Kidney (tissue), 14 donors: Measurements from ENCODE around the gene NLRP11. TPM values are rescaled to one million over a fixed set of nuclear protein-coding genes. Genes with fewer than 3 reads are reported as not detected.

ENCODE experiments used
- DNase-seq, 5 donors: peaks; one replicate each; pipeline ENCODE4 v3.0.0-alpha.2; 2013 to 2020
- FAIRE-seq: peaks from 2 replicates; lab custom pipeline; 2012; peaks lifted over from hg19 to GRCh38; lab: Jason Lieb, UNC
- H3K27ac ChIP-seq, 2 donors: one replicate each; pipeline ENCODE4 v1.7.0; 2013; ENCODE audit warnings: low read depth in 2 of 2, low read length in 2 of 2, inconsistent platforms in 1 of 2
- H3K27me3 ChIP-seq: one replicate; pipeline ENCODE4 v1.7.1; 2013; ENCODE audit warnings: low read length, inconsistent platforms; ENCODE audit not compliant: control insufficient read depth, insufficient read depth
- H3K36me3 ChIP-seq, 3 donors: one replicate each; pipeline versions ENCODE4 v1.7.0 to v1.7.1; 2013; ENCODE audit warnings: low read length in 3 of 3, control low read depth in 1 of 3, inconsistent platforms in 1 of 3; ENCODE audit not compliant: insufficient read depth in 3 of 3, control insufficient read depth in 2 of 3
- H3K4me1 ChIP-seq, 3 donors: one replicate each; pipeline versions ENCODE4 v1.7.0 to v1.7.1; 2013; ENCODE audit warnings: low read length in 3 of 3, inconsistent platforms in 1 of 3, low read depth in 1 of 3; ENCODE audit not compliant: control insufficient read depth in 2 of 3, insufficient read depth in 2 of 3
- H3K4me3 ChIP-seq, 3 donors: one replicate each; pipeline versions ENCODE4 v1.7.0 to v1.8.1; 2013; ENCODE audit warnings: low read length in 3 of 3, control low read depth in 1 of 3, inconsistent platforms in 1 of 3
- H3K9ac ChIP-seq, 3 donors: one replicate each; pipeline versions ENCODE4 v1.7.0 to v1.7.1; 2013; ENCODE audit warnings: low read length in 3 of 3, control low read depth in 1 of 3, inconsistent platforms in 1 of 3
- H3K9me3 ChIP-seq, 3 donors: one replicate each; pipeline versions ENCODE4 v1.7.0 to v1.7.1; 2013; ENCODE audit warnings: low read length in 3 of 3, control low read depth in 1 of 3, inconsistent platforms in 1 of 3; ENCODE audit not compliant: control insufficient read depth in 2 of 3, insufficient read depth in 1 of 3
- CTCF ChIP-seq: IDR thresholded peaks from 3 replicates; pipeline ENCODE4 v1.5.1; 2012; ENCODE audit warnings: mild to moderate bottlenecking, moderate library complexity, borderline replicate concordance; ENCODE audit not compliant: insufficient read depth; ENCODE audit errors: extremely low read depth
- intact Hi-C: fragments of 100-400 bp; cut with DNase I; formaldehyde crosslinking; loops from one replicate; pipeline ENCODE4 v1.11.1; 2022
- polyA plus RNA-seq: library from polyadenylated mRNA; stranded (reverse); fragments of 350-450 nt; fragmentation: Illumina TruSeq; extraction: RNeasy Lipid Tissue Mini Kit (QIAGEN cat#74804); gene quantifications from one replicate; pipeline ENCODE4 v1.2.3, GENCODE V29; 2014; ENCODE audit warnings: low read depth, low replicate concordance; ENCODE audit not compliant: insufficient read depth
- total RNA-seq: library from RNA; stranded (reverse); fragmentation: NEBNext Ultra II Directional; extraction: Animal tissue kit (Norgen Biotek cat#: 25700); gene quantifications from one replicate; pipeline ENCODE4 v1.2.1, GENCODE V29; 2021
- donor health status: control.
- donor health status: control.
- donor health status: control.
- donor health status: control.
- donor health status: control.
- donor health status: DM: yes; HTN: yes; CAD: no.
- donor health status: Normal renal cell carcinoma (clear cell type).

The NLRP11 gene
- total and polyA plus RNA-seq, 2 donors from 2014 or later, result 0.35 TPM; not detected in 1

GRCh38 chr19:55753401-55753800 is 78.4 kb downstream of the NLRP11 start:
- H3K4me1 ChIP-seq, result peaks cover 0 to 5% (median 0%) of the 10 kb centered on the region in 3 donors
- FAIRE-seq (peak; percentile 6), DNase-seq (peak in 1 of 5 donors; percentile 4)
- intact Hi-C loops, result no loop called here
- H3K27me3 ChIP-seq, result no peaks in the 10 kb centered on the region
- no peaks in the 10 kb centered on the region for H3K36me3 ChIP-seq
- TF ChIP-seq CTCF, result no peak
- no peaks in the 10 kb centered on the region for H3K9me3 ChIP-seq
- no peak overlapping the region for H3K4me3 ChIP-seq
- H3K9ac ChIP-seq, result no peak overlapping the region
- H3K27ac ChIP-seq, result no peak overlapping the region

GRCh38 chr19:55750715-55751114 is 81.1 kb downstream of the NLRP11 start:
- intact Hi-C loops, result no loop called here
- no peak overlapping the region for H3K27ac ChIP-seq
- TF ChIP-seq CTCF, result no peak
- no peaks in the 10 kb centered on the region for H3K27me3 ChIP-seq
- H3K4me1 ChIP-seq, result peaks cover 0 to 5% (median 0%) of the 10 kb centered on the region in 3 donors
- H3K9me3 ChIP-seq, result no peaks in the 10 kb centered on the region
- no peak overlapping the region for H3K4me3 ChIP-seq
- no peaks in the 10 kb centered on the region for H3K36me3 ChIP-seq
- FAIRE-seq (no peak), DNase-seq (no peak)
- no peak overlapping the region for H3K9ac ChIP-seq

- H3K27ac ChIP-seq, result no peak within 1 kb of the TSS
- no peaks in the 10 kb centered on the region for H3K9me3 ChIP-seq
- DNase-seq (no peak), FAIRE-seq (no peak)
- H3K9ac ChIP-seq, result no peak within 1 kb of the TSS
- intact Hi-C loops, result no loop called here
- TF ChIP-seq CTCF, result no peak
- H3K36me3 ChIP-seq, result no peaks in the 10 kb centered on the region
- no peaks in the 10 kb centered on the region for H3K4me1 ChIP-seq
- no peaks in the 10 kb centered on the region for H3K27me3 ChIP-seq
- no peak within 1 kb of the TSS for H3K4me3 ChIP-seq
Observed at GRCh38 chr19:55738302-55738701, 93.5 kb downstream of the NLRP11 start, which contains the start of gene NLRP9. TSS of gene NLRP9 (minus strand) at chr19:55738402. CDS start at chr19:55738374, 28 bp downstream.

Other genes starting within 250 kb of the NLRP11 start
- gene FIZ1, start 232.5 kb downstream of the NLRP11 start, total RNA-seq, result 17.9 TPM
- gene FIZ1, start 232.5 kb downstream of the NLRP11 start, polyA plus RNA-seq, result 11.9 TPM
- 22.9 TPM for gene ZNF524, start 231.7 kb downstream of the NLRP11 start, total RNA-seq
- 32.6 TPM for gene ZNF524, start 231.7 kb downstream of the NLRP11 start, polyA plus RNA-seq
- 17.4 TPM for gene ZNF865, start 226.4 kb downstream of the NLRP11 start, total RNA-seq
- gene ZNF865, start 226.4 kb downstream of the NLRP11 start, polyA plus RNA-seq, result 5.8 TPM
- 9.8 TPM for gene ZNF784, start 207.4 kb downstream of the NLRP11 start, total RNA-seq
- 6.6 TPM for gene ZNF784, start 207.4 kb downstream of the NLRP11 start, polyA plus RNA-seq
- gene ZNF580, start 191.0 kb downstream of the NLRP11 start, total RNA-seq, result 56.8 TPM
- gene ZNF580, start 191.0 kb downstream of the NLRP11 start, polyA plus RNA-seq, result 47.0 TPM
- 23.6 TPM for gene ZNF581, start 188.3 kb downstream of the NLRP11 start, total RNA-seq
- gene ZNF581, start 188.3 kb downstream of the NLRP11 start, polyA plus RNA-seq, result 22.0 TPM
- gene CCDC106, start 183.8 kb downstream of the NLRP11 start, total RNA-seq, result 22.7 TPM
- gene CCDC106, start 183.8 kb downstream of the NLRP11 start, polyA plus RNA-seq, result 51.9 TPM
- gene U2AF2, start 177.0 kb downstream of the NLRP11 start, total RNA-seq, result 161 TPM
- 54.8 TPM for gene U2AF2, start 177.0 kb downstream of the NLRP11 start, polyA plus RNA-seq
- 145 TPM for gene EPN1, start 156.8 kb downstream of the NLRP11 start, total RNA-seq
- 138 TPM for gene EPN1, start 156.8 kb downstream of the NLRP11 start, polyA plus RNA-seq
- gene NLRP9, start 93.6 kb downstream of the NLRP11 start, total RNA-seq, result 0.09 TPM
- not detected for gene NLRP9, start 93.6 kb downstream of the NLRP11 start, polyA plus RNA-seq
- 0.41 TPM for gene RFPL4A, start 72.9 kb downstream of the NLRP11 start, total RNA-seq
- gene RFPL4A, start 72.9 kb downstream of the NLRP11 start, polyA plus RNA-seq, result not detected
- gene RFPL4AL1, start 62.9 kb downstream of the NLRP11 start, total RNA-seq, result not detected
- not detected for gene RFPL4AL1, start 62.9 kb downstream of the NLRP11 start, polyA plus RNA-seq
- gene NLRP4, start 4.5 kb upstream of the NLRP11 start, total RNA-seq, result 0.06 TPM
- gene NLRP4, start 4.5 kb upstream of the NLRP11 start, polyA plus RNA-seq, result not detected
- not detected for gene NLRP13, start 100.3 kb upstream of the NLRP11 start, total RNA-seq
- not detected for gene NLRP13, start 100.3 kb upstream of the NLRP11 start, polyA plus RNA-seq
- not detected for gene NLRP8, start 115.8 kb upstream of the NLRP11 start, total RNA-seq
- not detected for gene NLRP8, start 115.8 kb upstream of the NLRP11 start, polyA plus RNA-seq
- gene NLRP5, start 154.8 kb upstream of the NLRP11 start, total RNA-seq, result not detected
- gene NLRP5, start 154.8 kb upstream of the NLRP11 start, polyA plus RNA-seq, result not detected